Measurements from ENCODE around the gene PLEKHG4B. TPM values are rescaled to one million over a fixed set of nuclear protein-coding genes. Genes with fewer than 3 reads are reported as not detected.
A peak's percentile ranks its signal among the peaks of the same experiment; 100 is the strongest.

Gene PLEKHG4B
- total RNA-seq, 1 donor from 2014 or later: 6.8 TPM

GRCh38 chr5:180286-180918 is 88.4 kb downstream of the PLEKHG4B start:
- Mint-ChIP-seq H3K27ac (ENCODE audit: unreplicated experiment) (no peak overlapping the region), H3K4me3 (ENCODE audit: unreplicated experiment) (peak overlapping the region; percentile 65), H3K27me3 (ENCODE audit: unreplicated experiment) (peaks cover 6% of the 10 kb centered on the region), H3K4me1 (ENCODE audit: unreplicated experiment) (peaks cover 23% of the 10 kb centered on the region), H3K36me3 (ENCODE audit: low read depth, unreplicated experiment) (peaks cover 4% of the 10 kb centered on the region), H3K9me3 (ENCODE audit: unreplicated experiment) (no peaks in the 10 kb centered on the region)
- no peak for TF ChIP-seq CTCF (IDR thresholded peaks at IDR 0.05; ENCODE audit: unreplicated experiment)
- no peak for DNase-seq (ENCODE audit: low spot score)

- peaks cover 6% of the 10 kb centered on the region for H3K27me3 Mint-ChIP-seq (ENCODE audit: unreplicated experiment)
- H3K9me3 Mint-ChIP-seq (ENCODE audit: unreplicated experiment): no peaks in the 10 kb centered on the region
- peaks cover 21% of the 10 kb centered on the region for H3K4me1 Mint-ChIP-seq (ENCODE audit: unreplicated experiment)
- H3K4me3 Mint-ChIP-seq (ENCODE audit: unreplicated experiment): peak overlapping the region; percentile 65
- DNase-seq (ENCODE audit: low spot score): no peak
- no peak for TF ChIP-seq CTCF (IDR thresholded peaks at IDR 0.05; ENCODE audit: unreplicated experiment)
- H3K36me3 Mint-ChIP-seq (ENCODE audit: low read depth, unreplicated experiment): peaks cover 4% of the 10 kb centered on the region
- H3K27ac Mint-ChIP-seq (ENCODE audit: unreplicated experiment): no peak overlapping the region
Observed at GRCh38 chr5:181160-181559, 89.2 kb downstream of the PLEKHG4B start.

- H3K9me3 Mint-ChIP-seq (ENCODE audit: unreplicated experiment): no peaks in the 10 kb centered on the region
- H3K4me1 Mint-ChIP-seq (ENCODE audit: unreplicated experiment): peaks cover 19% of the 10 kb centered on the region
- no peak overlapping the region for H3K4me3 Mint-ChIP-seq (ENCODE audit: unreplicated experiment)
- peaks cover 6% of the 10 kb centered on the region for H3K27me3 Mint-ChIP-seq (ENCODE audit: unreplicated experiment)
- no peak for TF ChIP-seq CTCF (IDR thresholded peaks at IDR 0.05; ENCODE audit: unreplicated experiment)
- H3K27ac Mint-ChIP-seq (ENCODE audit: unreplicated experiment): no peak overlapping the region
- peaks cover 4% of the 10 kb centered on the region for H3K36me3 Mint-ChIP-seq (ENCODE audit: low read depth, unreplicated experiment)
- DNase-seq (ENCODE audit: low spot score): no peak
Observed at GRCh38 chr5:181566-181965, 89.6 kb downstream of the PLEKHG4B start.

- H3K4me3 Mint-ChIP-seq (ENCODE audit: unreplicated experiment): peak overlapping the region; percentile 12
- peaks cover 4% of the 10 kb centered on the region for H3K36me3 Mint-ChIP-seq (ENCODE audit: low read depth, unreplicated experiment)
- H3K27me3 Mint-ChIP-seq (ENCODE audit: unreplicated experiment): peaks cover 6% of the 10 kb centered on the region
- H3K27ac Mint-ChIP-seq (ENCODE audit: unreplicated experiment): no peak overlapping the region
- no peaks in the 10 kb centered on the region for H3K9me3 Mint-ChIP-seq (ENCODE audit: unreplicated experiment)
- peaks cover 15% of the 10 kb centered on the region for H3K4me1 Mint-ChIP-seq (ENCODE audit: unreplicated experiment)
- DNase-seq (ENCODE audit: low spot score): no peak
- no peak for TF ChIP-seq CTCF (IDR thresholded peaks at IDR 0.05; ENCODE audit: unreplicated experiment)
Observed at GRCh38 chr5:182126-182525, 90.2 kb downstream of the PLEKHG4B start.

- DNase-seq (ENCODE audit: low spot score): no peak
- TF ChIP-seq CTCF (IDR thresholded peaks at IDR 0.05; ENCODE audit: unreplicated experiment): no peak
- peaks cover 15% of the 10 kb centered on the region for H3K4me1 Mint-ChIP-seq (ENCODE audit: unreplicated experiment)
- H3K4me3 Mint-ChIP-seq (ENCODE audit: unreplicated experiment): no peak overlapping the region
- H3K36me3 Mint-ChIP-seq (ENCODE audit: low read depth, unreplicated experiment): peaks cover 4% of the 10 kb centered on the region
- H3K27ac Mint-ChIP-seq (ENCODE audit: unreplicated experiment): no peak overlapping the region
- no peaks in the 10 kb centered on the region for H3K9me3 Mint-ChIP-seq (ENCODE audit: unreplicated experiment)
- H3K27me3 Mint-ChIP-seq (ENCODE audit: unreplicated experiment): peaks cover 8% of the 10 kb centered on the region
Observed at GRCh38 chr5:184471-184870, 92.5 kb downstream of the PLEKHG4B start.
